B cell (primary cell): ENCODE measurements around the gene RPRD1B. TPM values are rescaled to one million over a fixed set of nuclear protein-coding genes. Genes with fewer than 3 reads are reported as not detected.

ENCODE experiments used
- ATAC-seq: fragments of 200-7000 bp; cut with Tn5 transposase; one replicate; pipeline ENCODE4 v1.10.0; 2021; ENCODE audit warnings: low read depth, mild to moderate bottlenecking, moderate number of reproducible peaks, moderate library complexity
- CTCF ChIA-PET: fragments of 350-600 bp; sonication (Branson Sonifier 250); formaldehyde crosslinking; loops from one replicate; lab custom pipeline; 2021; ENCODE audit warnings: antibody characterized with exemption, inconsistent platforms; lab: Charles Lee
- POLR2A ChIA-PET: fragments of 350-600 bp; sonication (Branson Sonifier 250); formaldehyde crosslinking; loops from one replicate; lab custom pipeline; 2021; ENCODE audit warnings: antibody characterized with exemption; lab: Charles Lee
- DNase-seq: peaks from one replicate; pipeline ENCODE4 v3.0.0; 2013
- H2AFZ ChIP-seq: 2 replicates; pipeline ENCODE4 v1.6.1; 2012; ENCODE audit warnings: mild to moderate bottlenecking, low read depth, low read length; ENCODE audit not compliant: insufficient read depth, poor library complexity, severe bottlenecking
- H3K27ac ChIP-seq, 2 donors: 1 replicate in 1 of 2; 2 replicates in 1 of 2; pipeline ENCODE4 v1.5.1; 2012 to 2013; ENCODE audit warnings: low read length in 2 of 2, mild to moderate bottlenecking in 2 of 2, moderate library complexity in 1 of 2
- H3K27me3 ChIP-seq, 4 experiments: fragments of 200-600 bp in 1 of 4; sonication (generic) in 1 of 4; replicated peaks in 1 of 4; 1 replicate in 2 of 4; 2 replicates in 2 of 4; pipeline versions ENCODE4 v1.6.1 to v1.7.0; 2013 to 2016; ENCODE audit warnings: low read length in 3 of 4, mild to moderate bottlenecking in 2 of 4, mixed read lengths in 1 of 4, moderate library complexity in 1 of 4; ENCODE audit not compliant: insufficient read depth in 4 of 4, control insufficient read depth in 3 of 4; ENCODE audit errors: control extremely low read depth in 1 of 4
- H3K36me3 ChIP-seq, 2 experiments: replicated peaks in 1 of 2; 1 replicate in 1 of 2; 2 replicates in 1 of 2; pipeline versions ENCODE4 v1.6.1 to v1.7.1; 2013; ENCODE audit warnings: low read length in 1 of 2; ENCODE audit not compliant: insufficient read depth in 2 of 2, control insufficient read depth in 1 of 2; ENCODE audit errors: control extremely low read depth in 1 of 2, extremely low read depth in 1 of 2
- H3K4me1 ChIP-seq, 2 donors: fragments of 200-600 bp in 1 of 2; sonication (generic) in 1 of 2; 1 replicate in 1 of 2; 2 replicates in 1 of 2; pipeline versions ENCODE4 v1.5.1 to v1.6.1; 2013 to 2017; ENCODE audit warnings: low read length in 2 of 2; ENCODE audit not compliant: control insufficient read depth in 2 of 2, insufficient read depth in 2 of 2
- H3K4me2 ChIP-seq: replicated peaks from 2 replicates; pipeline ENCODE3; 2012; ENCODE audit warnings: mild to moderate bottlenecking, low read depth, low read length; ENCODE audit not compliant: poor library complexity, severe bottlenecking
- H3K4me3 ChIP-seq, 5 experiments: fragments of 200-600 bp in 1 of 5; sonication (generic) in 1 of 5; 1 replicate in 3 of 5; 2 replicates in 2 of 5; pipeline versions ENCODE4 v1.5.1 to v1.7.0; 2011 to 2016; ENCODE audit warnings: low read length in 4 of 5, mild to moderate bottlenecking in 4 of 5, low read depth in 2 of 5, control low read depth in 1 of 5, moderate library complexity in 1 of 5; ENCODE audit not compliant: insufficient read depth in 1 of 5; ENCODE audit errors: control extremely low read depth in 1 of 5, extremely low read depth in 1 of 5
- H3K79me2 ChIP-seq: fragments of 200-600 bp; sonication (generic); one replicate; pipeline ENCODE4 v1.6.0; 2016; ENCODE audit warnings: low read length; ENCODE audit not compliant: control insufficient read depth, insufficient read depth
- H3K9ac ChIP-seq: fragments of 200-600 bp; sonication (generic); 2 replicates; pipeline ENCODE4 v1.6.1; 2017; ENCODE audit warnings: mild to moderate bottlenecking, low read length, moderate library complexity
- H3K9me3 ChIP-seq, 3 donors: one replicate each; pipeline versions ENCODE4 v1.6.1 to v1.7.1; 2013; ENCODE audit warnings: low read length in 2 of 3; ENCODE audit not compliant: control insufficient read depth in 2 of 3, insufficient read depth in 1 of 3; ENCODE audit errors: control extremely low read depth in 1 of 3
- H4K20me1 ChIP-seq: 2 replicates; pipeline ENCODE4 v1.6.0; 2012; ENCODE audit warnings: mild to moderate bottlenecking, low read length; ENCODE audit not compliant: insufficient read depth, control insufficient read depth, poor library complexity, severe bottlenecking
- H3K27ac Mint-ChIP-seq: one replicate; pipeline ENCODE4 v1.8.0; 2021; ENCODE audit warnings: mixed read lengths
- H3K27me3 Mint-ChIP-seq: one replicate; pipeline ENCODE4 v1.8.0; 2021; ENCODE audit warnings: mixed read lengths
- H3K4me1 Mint-ChIP-seq: one replicate; pipeline ENCODE4 v1.8.0; 2021; ENCODE audit warnings: mixed read lengths
- H3K4me3 Mint-ChIP-seq: one replicate; pipeline ENCODE4 v1.8.0; 2021; ENCODE audit warnings: mixed read lengths
- H3K9me3 Mint-ChIP-seq: one replicate; pipeline ENCODE4 v1.8.0; 2022; ENCODE audit warnings: mixed read lengths; ENCODE audit not compliant: insufficient read depth
- EZH2 ChIP-seq: IDR thresholded peaks from 2 replicates; pipeline ENCODE4 v1.6.1; 2012; ENCODE audit warnings: borderline replicate concordance, low read depth, mild to moderate bottlenecking, moderate library complexity, low read length; ENCODE audit not compliant: insufficient read depth, poor library complexity, severe bottlenecking
- WGBS: methylation state at CpG from one replicate; pipeline ENCODE4 v1.1.5; 2013; ENCODE audit warnings: missing lambda C conversion rate; ENCODE audit not compliant: insufficient coverage; 5-methylcytosine and 5-hydroxymethylcytosine counted together
- intact Hi-C: fragments of 100-400 bp; cut with micrococcal nuclease; formaldehyde crosslinking; loops from one replicate; pipeline ENCODE4 v1.10.0; 2022
- polyA plus RNA-seq: library from polyadenylated mRNA; depleted of rRNA; stranded (reverse); fragments of >200 nt; gene quantifications from 2 replicates; pipeline ENCODE4 v1.2.3, GENCODE V29; 2012
- total RNA-seq, 2 donors: library from RNA; stranded (reverse); fragments of 120-200 nt in 1 of 2; gene quantifications; 1 replicate in 1 of 2; 2 replicates in 1 of 2; pipeline versions ENCODE4 v1.2.3 to v1.2.4, GENCODE V29; 2013 to 2022
- TF ChIP-seq, protein P1 (sequence below): fragments of 200-600 bp; IDR thresholded peaks from one replicate; pipeline ENCODE4 v1.8.0; 2022; ENCODE audit warnings: antibody characterized with exemption, mild to moderate bottlenecking

RPRD1B gene
- total and polyA plus RNA-seq, 2 donors (not counting 1 experiment from before 2014, with no cell fraction given), result 6.0 to 54.9 TPM

DNA sequence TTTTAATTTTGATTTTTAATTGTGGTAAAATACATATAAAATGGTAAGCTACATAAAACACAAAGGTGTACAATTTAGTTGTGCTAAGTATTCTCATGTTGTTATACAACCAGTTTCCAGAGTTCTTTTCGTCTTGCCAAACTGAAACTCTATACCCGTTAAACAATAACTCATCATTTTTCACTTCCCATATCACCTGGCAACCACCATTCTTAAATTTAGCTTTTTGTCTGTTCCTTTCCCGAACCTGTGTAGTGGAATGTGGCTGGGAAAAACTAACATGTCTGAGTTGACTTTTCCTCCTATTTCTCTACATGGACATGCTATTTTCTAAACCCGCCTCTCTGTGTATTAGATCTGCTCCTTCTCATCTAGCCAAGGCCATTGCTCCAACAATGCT, 27.6 kb downstream of the RPRD1B start:
- ChIA-PET CTCF (interaction anchor here (0.6 to 19.6 kb wide), 9 partner anchors 15 to 301 kb away, joined by 3 to 494 read pairs (median 5); no protein-coding TSS in a partner anchor), POLR2A (no interaction called here)

DNA sequence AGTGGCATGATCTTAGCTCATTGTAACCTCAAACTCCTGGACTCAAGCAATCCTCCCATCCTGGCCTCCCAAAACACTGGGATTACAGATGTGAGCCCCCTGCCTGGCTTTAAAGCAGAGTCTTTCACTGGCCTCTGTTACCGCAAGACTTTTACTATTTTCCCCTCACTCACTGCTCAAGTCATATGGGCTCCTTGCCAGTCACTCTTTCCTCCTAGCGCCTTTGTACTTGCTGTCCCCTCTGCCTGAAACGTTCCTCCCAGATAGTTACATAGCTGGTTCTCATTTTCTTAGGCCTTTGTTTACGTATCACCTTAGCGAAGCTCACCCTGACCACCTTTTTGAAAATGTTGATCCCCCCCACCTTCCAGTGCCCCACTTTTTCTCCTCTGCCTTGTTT, 29.3 kb downstream of the RPRD1B start:
- Histone ChIP-seq H3K9ac (no peak overlapping the region), H3K9me3 (peaks cover 0 to 2% (median 0%) of the 10 kb centered on the region in 3 donors), H3K27ac (no peak overlapping the region), H3K27me3 (no peaks in the 10 kb centered on the region), H3K4me1 (peaks cover 0 to 13% of the 10 kb centered on the region in 2 donors), H4K20me1 (peaks cover 5% of the 10 kb centered on the region), H3K79me2 (peaks cover 10% of the 10 kb centered on the region), H3K4me3 (no peak overlapping the region), H3K36me3 (peaks cover 8 to 83% of the 10 kb centered on the region in 2 experiments), H3K4me2 (no peak overlapping the region), H2AFZ (no peak overlapping the region)
- no peak for DNase-seq
- TF ChIP-seq, protein P1, sequence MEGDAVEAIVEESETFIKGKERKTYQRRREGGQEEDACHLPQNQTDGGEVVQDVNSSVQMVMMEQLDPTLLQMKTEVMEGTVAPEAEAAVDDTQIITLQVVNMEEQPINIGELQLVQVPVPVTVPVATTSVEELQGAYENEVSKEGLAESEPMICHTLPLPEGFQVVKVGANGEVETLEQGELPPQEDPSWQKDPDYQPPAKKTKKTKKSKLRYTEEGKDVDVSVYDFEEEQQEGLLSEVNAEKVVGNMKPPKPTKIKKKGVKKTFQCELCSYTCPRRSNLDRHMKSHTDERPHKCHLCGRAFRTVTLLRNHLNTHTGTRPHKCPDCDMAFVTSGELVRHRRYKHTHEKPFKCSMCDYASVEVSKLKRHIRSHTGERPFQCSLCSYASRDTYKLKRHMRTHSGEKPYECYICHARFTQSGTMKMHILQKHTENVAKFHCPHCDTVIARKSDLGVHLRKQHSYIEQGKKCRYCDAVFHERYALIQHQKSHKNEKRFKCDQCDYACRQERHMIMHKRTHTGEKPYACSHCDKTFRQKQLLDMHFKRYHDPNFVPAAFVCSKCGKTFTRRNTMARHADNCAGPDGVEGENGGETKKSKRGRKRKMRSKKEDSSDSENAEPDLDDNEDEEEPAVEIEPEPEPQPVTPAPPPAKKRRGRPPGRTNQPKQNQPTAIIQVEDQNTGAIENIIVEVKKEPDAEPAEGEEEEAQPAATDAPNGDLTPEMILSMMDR, result no peak
- no peak for TF ChIP-seq EZH2
- H3K4me3 Mint-ChIP-seq, result no peak overlapping the region
- intact Hi-C loops, result no loop called here
- H3K27me3 Mint-ChIP-seq, result no peaks in the 10 kb centered on the region
- H3K9me3 Mint-ChIP-seq, result no peaks in the 10 kb centered on the region
- 95% methylated on average over 4 of the region's 5 CpGs for WGBS
- H3K27ac Mint-ChIP-seq, result no peak overlapping the region
- no peak for ATAC-seq
- ChIA-PET CTCF (interaction anchor here (0.8 to 19.6 kb wide), 6 partner anchors 13 to 157 kb away, joined by 3 to 494 read pairs (median 9); partner anchors contain the start of gene TGM2), POLR2A (interaction anchor here (1.1 to 1.2 kb wide), 2 partner anchors 10 to 29 kb away, joined by 3 to 4 read pairs; partner anchors contain the start of gene RPRD1B)
- H3K4me1 Mint-ChIP-seq, result peaks cover 28% of the 10 kb centered on the region

More for the DNA sequence above, 27.6 kb downstream of the RPRD1B start:
- H3K9me3 Mint-ChIP-seq, result no peaks in the 10 kb centered on the region
- no peak overlapping the region for H3K9ac ChIP-seq
- H3K79me2 ChIP-seq, result peaks cover 13% of the 10 kb centered on the region
- TF ChIP-seq, protein P1, result no peak
- no peak for TF ChIP-seq EZH2
- H3K4me1 Mint-ChIP-seq, result peaks cover 29% of the 10 kb centered on the region
- no peak overlapping the region for H3K27ac ChIP-seq
- no peaks in the 10 kb centered on the region for H3K27me3 Mint-ChIP-seq
- intact Hi-C loops, result no loop called here
- DNase-seq, result no peak
- ATAC-seq, result no peak
- H3K36me3 ChIP-seq, result peaks cover 4 to 69% of the 10 kb centered on the region in 2 experiments
- H3K27me3 ChIP-seq, result no peaks in the 10 kb centered on the region
- no peak overlapping the region for H3K27ac Mint-ChIP-seq
- H3K4me3 ChIP-seq, result no peak overlapping the region
- H2AFZ ChIP-seq, result no peak overlapping the region
- no peak overlapping the region for H3K4me3 Mint-ChIP-seq
- no peak overlapping the region for H3K4me2 ChIP-seq
- WGBS, result 100% methylated on average over 1 of the region's 4 CpGs
- no peaks in the 10 kb centered on the region for H3K9me3 ChIP-seq
- H4K20me1 ChIP-seq, result peaks cover 14% of the 10 kb centered on the region
- H3K4me1 ChIP-seq, result peaks cover 3 to 13% of the 10 kb centered on the region in 2 donors
